GM12873 (cell line): ENCODE measurements around the gene COPB2.

Experiments
- TF ChIP-seq, protein P1 (sequence below): IDR thresholded peaks from 2 replicates; pipeline ENCODE4 v1.5.1; 2012; ENCODE audit warnings: low read depth, mild to moderate bottlenecking, moderate library complexity, low read length, control low read depth; ENCODE audit not compliant: insufficient read depth; ENCODE audit errors: missing control alignments

Gene COPB2

GRCh38 chr3:139396707-139397106 is 7.3 kb upstream of the COPB2 start:
- TF ChIP-seq, protein P1, sequence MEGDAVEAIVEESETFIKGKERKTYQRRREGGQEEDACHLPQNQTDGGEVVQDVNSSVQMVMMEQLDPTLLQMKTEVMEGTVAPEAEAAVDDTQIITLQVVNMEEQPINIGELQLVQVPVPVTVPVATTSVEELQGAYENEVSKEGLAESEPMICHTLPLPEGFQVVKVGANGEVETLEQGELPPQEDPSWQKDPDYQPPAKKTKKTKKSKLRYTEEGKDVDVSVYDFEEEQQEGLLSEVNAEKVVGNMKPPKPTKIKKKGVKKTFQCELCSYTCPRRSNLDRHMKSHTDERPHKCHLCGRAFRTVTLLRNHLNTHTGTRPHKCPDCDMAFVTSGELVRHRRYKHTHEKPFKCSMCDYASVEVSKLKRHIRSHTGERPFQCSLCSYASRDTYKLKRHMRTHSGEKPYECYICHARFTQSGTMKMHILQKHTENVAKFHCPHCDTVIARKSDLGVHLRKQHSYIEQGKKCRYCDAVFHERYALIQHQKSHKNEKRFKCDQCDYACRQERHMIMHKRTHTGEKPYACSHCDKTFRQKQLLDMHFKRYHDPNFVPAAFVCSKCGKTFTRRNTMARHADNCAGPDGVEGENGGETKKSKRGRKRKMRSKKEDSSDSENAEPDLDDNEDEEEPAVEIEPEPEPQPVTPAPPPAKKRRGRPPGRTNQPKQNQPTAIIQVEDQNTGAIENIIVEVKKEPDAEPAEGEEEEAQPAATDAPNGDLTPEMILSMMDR, result no peak

DNA sequence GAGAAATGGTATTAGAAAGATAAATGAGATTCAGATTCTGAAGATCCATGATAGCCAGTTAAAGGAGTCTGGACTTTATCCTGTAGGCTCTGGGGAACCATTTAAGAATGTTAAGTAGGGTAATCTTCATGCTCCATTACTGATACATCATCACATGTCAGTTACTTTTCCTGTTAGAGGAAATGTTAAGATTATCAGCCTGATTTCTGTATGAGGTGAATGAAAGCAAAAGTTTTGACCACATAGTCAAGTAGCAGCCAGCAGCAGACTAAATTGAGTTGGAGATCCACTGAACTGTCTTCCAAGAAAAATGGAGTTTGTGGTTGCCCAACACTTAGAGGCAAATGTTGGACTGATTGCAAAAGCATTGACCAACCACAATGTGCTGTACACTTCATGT is 4.7 kb upstream of the COPB2 start:
- TF ChIP-seq, protein P1, result no peak

DNA sequence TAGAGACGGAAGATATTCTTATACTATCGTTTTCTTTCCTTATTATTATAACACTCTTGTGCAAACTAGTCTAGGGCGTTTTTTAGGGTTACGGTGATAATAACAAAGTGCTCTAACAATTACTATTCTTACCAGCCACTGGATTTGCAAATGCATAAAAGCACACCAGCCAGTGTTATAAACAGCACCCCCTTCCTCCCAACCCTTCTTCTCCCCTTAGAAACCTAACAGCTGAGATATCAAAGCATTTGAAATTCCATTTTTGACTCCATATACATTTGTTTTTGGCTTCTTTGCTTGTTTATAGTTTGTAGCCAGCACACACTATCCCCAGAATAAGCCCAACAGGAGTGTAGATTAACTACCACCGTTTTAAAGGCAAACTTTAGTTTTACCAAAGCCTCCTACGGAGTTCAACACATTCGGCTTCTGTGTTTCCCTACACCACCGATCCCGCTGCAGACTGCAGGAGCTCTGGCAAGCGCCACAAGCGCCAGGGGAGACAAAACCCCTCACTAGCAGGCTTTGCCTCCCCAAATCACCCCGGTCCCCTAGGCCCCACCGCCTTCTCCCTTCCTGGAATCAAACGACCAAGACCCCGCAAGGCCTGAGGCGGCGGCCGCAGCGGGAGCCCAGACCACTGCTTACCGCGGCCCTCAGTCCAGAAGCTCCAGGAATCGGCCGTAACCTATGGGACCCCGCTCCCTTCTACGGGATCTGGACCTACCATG is 461 bp downstream of the COPB2 start:
- TF ChIP-seq, protein P1, result no peak

- TF ChIP-seq, protein P1, result no peak
Measured at GRCh38 chr3:139388077-139388476, 1.4 kb downstream of the COPB2 start.

- TF ChIP-seq, protein P1, result no peak
Measured at GRCh38 chr3:139380575-139380974, 8.9 kb downstream of the COPB2 start.

GRCh38 chr3:139378587-139379241 is 10.7 kb downstream of the COPB2 start:
- TF ChIP-seq, protein P1, result no peak

- TF ChIP-seq, protein P1, result no peak
Measured at GRCh38 chr3:139377378-139377777, 12.1 kb downstream of the COPB2 start.
